AG20443 (cell line): ENCODE measurements around the gene FLYWCH1.
A peak's percentile ranks its signal among the peaks of the same experiment; 100 is the strongest.

ENCODE experiments used
- DNase-seq: peaks from one replicate; pipeline ENCODE4 v3.0.0; 2012; ENCODE audit warnings: low spot score, mixed read lengths

FLYWCH1 gene

DNA sequence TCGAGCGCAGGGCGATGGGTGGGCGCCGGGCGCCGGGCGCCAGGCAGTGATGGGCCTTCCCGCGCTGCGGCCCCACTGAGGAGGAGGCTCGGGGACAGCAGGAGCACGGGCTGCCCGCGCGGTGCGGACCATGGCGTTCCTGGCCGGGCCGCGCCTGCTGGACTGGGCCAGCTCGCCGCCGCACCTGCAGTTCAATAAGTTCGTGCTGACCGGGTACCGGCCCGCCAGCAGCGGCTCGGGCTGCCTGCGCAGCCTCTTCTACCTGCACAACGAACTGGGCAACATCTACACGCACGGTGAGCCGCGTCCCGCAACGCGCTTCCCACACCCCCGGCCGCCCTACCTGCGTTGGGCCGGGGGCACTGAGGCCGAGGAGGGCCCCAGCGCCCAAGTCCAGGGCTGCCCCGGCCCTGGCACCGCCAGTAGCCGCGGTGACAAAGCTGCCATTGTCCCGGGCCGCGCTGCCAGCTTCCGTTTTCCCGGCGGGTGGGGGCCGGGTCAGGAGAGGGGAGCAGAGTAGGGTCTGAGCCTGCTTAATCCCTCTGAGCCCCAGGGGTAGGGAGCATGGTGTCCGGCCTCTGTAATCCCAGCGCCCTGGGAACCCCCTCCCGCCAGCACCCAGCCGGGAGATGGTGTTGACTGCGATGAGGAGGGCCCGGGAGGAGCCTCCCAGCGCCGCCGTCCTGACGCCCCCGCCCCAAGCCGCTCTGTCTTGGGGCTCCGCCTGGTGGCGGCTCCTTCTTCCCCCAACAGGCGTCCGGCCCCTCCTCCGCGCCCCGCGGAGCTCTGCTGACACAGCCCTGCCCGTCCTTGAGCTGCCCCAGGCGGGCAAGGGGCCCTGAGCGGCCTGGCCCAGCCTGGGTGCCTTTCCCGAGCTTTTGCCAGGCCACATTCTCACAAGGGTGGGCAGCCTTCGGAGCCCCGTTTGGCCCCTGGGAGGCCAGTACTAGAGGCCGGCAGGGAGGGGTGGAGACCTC, 58.1 kb downstream of the FLYWCH1 start:
- DNase-seq: peak; percentile 65

DNA sequence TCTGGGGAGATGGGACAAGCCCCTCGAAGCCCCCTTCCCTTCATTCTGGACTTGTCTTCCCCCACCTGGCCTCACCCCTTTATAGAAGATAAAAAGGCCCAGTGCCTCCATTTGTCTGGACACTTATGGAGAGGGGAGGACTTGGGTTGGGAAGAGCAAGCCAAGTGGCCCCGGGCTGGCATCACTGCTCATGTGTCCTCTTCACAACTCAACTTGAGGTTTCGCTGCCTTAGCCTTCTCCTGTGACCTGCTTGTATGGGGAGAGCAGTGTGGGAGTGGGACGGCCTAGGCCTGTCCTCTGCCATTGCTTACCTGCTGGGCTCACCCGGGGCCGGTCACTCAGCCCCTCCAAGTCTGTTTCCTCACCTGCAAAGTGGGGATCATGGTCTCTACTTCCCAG, 58.8 kb downstream of the FLYWCH1 start:
- no peak for DNase-seq

DNA sequence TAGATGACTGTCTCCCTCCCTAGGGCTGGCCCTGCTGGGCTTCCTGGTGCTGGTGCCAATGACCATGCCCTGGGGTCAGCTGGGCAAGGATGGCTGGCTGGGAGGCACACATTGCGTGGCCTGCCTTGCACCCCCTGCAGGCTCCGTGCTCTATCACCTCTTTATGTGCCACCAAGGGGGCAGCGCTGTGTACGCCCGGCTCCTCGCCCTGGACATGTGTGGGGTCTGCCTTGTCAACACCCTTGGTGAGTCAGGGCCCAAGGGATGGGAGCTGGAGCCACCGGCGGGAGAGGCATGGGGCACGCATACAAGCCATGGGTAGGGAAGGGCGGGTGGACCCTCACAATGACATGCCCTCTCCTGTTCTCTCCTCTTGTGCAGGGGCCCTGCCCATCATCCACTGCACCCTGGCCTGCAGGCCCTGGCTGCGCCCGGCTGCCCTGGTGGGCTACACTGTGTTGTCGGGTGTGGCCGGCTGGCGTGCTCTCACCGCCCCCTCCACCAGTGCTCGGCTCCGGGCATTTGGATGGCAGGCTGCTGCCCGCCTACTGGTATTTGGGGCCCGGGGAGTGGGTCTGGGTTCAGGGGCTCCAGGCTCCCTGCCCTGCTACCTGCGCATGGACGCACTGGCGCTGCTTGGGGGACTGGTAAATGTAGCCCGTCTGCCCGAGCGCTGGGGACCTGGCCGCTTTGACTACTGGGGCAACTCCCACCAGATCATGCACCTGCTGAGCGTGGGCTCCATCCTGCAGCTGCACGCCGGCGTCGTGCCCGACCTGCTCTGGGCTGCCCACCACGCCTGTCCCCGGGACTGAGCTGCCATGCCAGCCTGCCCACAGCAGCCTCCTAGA, 59.6 kb downstream of the FLYWCH1 start:
- no peak for DNase-seq

DNA sequence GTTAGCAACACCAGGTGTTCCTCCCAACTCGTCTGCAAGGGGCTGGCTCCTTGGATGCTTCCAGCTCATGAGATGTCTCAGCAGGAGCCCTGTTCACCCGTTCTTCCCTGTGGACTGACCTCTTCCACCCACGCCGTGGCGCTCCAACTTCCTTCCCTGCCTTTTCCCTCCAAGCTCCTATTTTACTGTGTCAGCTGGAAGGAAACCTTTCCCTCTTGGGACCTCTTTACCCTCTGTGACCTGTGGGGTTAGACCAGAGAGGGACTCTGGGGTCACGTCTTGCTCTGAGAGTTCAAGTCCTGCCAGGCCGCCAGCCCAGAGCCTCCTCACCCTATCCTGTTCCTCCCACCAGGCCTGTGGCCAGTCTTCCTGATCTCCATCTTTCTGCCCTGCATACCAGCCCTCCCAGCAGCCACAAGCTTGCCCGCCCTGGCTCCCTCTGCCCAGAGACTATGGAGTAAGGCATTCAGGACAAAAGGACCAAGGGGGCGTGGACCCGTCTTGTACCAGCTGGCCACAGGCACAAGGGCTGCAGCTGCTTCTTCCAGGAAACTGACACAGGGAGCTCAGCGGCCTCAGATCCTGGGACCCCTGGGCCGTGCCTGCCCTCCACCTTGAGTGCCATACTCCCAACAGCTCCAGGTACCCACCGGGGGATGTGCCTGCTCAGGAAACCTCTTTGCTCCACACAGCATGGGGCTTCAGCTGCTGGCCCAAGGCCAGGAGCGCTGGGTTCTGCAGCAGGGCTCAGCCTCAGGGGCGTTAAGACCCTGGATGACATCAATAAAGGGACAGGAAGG, 60.5 kb downstream of the FLYWCH1 start:
- DNase-seq: no peak

DNA sequence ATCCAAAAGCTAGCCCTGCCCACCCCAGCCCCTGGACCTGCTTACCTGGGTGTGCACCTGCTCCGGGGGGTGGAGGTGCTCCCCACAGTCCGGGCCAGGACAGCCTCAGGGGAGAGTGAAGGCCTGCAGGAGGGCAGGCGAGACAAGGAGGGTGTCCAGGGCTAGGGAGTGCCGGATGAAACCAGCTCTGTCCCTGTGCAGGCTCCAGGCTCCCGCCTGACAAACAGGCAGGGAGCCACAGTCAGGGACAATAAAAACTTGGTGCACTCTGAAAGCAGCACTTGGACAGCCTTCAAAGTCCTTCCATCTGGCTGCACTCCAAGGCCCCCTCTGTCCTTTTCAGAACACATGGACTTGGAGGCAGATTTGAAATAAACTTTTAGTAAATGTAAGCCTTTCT, 61.4 kb downstream of the FLYWCH1 start:
- DNase-seq: no peak

DNA sequence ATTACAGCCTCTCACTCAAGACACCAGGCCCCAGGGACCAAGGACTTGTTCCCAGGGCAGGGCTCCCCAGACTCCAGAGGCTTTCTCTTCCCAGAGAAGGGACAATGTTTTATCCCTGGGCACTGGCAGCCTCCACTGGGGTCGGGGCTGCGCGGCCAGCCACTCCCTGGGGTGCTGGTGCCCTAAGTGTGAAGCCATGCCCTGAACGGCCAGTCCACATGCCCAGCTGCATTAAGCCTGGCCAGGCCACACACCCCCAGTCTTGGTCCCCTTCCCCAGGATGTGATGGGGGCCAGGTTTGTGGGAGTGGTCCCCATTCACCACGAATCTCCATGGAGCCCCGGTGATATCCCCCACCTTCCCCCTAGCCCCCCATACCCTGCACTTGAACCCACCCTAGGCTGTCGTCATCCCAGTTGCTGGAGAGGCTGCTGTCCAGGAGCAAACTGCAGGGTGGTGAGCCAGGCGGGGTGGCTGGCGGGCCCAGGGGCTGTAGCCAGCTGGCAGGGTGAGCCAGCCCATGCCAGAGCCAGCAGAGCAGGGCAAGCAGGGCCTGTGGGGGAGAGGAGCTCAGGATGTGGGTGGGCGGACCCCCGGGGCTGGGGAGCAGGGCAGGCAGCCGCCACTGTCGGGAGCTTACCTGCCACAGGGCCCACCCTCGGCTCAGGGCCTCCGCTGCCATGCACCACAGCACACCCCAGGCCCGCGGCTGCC, 62.0 kb downstream of the FLYWCH1 start:
- DNase-seq: no peak

DNA sequence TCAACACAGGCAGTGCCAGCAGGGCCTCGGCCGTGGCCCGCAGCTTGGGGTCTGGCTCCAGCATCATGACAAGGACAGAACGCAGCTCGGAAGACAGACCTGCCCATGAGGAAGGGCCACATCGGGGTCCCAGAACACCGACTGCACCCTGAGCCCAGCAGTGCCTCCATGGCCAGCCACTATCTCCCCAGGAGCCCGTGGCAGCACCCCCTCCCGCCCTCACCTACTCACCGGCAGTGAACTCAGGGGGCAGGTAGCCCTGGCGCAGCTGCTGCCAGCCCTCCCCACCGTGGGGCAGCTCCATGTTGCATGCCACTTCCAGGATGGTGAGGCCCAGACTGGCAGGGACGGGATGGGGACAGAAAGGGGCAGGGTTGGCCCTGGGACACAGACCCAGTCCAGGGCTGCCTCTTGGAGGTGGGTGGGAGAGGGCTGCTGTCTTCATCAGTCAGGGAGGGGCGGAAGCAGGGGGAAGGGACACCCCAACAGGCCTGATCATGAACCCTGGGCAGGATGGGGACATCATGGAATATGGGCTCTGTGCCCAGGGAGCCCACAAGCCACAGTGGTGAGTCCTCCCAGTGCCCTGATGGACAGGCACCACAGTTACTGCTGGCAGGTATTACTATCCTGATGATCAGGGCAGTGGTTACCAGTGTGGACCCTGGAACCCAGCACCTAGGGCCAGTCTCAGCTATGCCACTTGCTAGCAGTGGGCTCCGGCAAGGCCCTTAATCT, 62.8 kb downstream of the FLYWCH1 start:
- no peak for DNase-seq

DNA sequence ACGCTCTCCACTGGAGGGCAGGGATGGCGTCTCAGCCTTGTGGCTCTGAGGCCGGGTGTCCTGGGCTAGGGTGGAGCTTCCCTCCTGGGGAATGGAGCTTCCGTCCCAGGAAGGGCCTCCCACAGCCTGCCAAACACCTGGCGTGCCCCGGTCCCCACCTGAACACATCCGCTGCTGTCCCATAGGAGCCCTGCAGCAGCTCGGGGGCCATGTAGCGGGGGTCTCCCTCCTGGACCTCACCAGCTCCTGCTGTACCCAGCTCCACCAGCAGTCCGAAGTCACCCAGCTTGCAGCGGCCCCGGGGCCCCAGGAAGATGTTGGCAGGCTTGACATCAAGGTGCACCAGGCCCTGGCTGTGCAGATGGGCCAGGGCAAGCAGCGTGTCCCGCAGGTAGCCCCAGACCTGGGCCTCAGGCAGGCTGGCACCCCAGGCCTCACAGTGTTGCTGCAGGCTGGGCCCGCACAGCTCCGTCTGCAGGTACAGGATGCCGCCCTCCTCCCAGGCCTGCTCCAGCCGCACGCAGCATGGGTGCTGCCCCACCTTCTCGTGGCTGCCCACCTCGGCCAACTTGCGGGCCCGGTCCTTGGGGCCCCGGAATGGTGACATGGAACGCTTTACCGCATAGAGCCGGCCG, 63.5 kb downstream of the FLYWCH1 start:
- no peak for DNase-seq

DNA sequence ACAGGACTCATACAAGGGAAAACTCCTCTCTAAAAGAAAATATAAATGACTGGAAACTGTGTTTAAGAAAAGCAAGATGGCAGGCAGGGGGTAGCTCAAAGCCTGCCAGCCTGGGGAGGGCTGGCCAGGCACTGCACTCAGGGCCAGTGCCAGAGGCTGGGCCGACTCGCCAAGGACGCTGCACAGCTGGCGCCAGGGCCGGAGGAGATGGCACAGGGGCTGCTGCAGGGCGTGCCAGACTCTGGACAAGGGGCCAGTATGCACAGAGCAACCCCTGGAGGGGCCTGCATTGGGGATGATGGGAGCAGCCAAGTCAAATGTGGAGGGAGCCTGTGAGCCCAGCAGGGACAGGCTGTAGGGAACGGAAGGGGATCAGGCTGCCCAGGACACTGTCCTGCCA, 64.5 kb downstream of the FLYWCH1 start:
- DNase-seq: no peak

DNA sequence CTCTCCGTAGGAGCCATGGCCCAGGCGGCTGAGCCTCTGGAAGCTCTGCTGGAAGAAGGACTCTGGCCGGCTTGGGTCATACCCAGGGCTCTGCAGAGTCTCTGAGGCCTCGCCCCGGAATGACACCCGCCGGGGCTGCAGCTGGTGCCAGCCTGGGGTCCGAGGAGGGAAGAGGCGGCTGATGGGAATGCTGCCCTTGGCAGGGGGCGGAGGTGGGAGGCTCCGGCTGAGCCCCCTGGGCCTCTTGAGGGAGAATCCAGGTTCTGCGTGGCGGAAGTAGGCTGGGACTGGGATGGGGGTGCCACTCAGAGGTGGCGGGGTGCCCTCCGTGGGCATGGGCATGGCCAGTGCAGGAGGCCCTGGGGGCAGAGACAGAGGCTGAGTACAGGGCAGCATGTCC, 64.9 kb downstream of the FLYWCH1 start:
- no peak for DNase-seq

DNA sequence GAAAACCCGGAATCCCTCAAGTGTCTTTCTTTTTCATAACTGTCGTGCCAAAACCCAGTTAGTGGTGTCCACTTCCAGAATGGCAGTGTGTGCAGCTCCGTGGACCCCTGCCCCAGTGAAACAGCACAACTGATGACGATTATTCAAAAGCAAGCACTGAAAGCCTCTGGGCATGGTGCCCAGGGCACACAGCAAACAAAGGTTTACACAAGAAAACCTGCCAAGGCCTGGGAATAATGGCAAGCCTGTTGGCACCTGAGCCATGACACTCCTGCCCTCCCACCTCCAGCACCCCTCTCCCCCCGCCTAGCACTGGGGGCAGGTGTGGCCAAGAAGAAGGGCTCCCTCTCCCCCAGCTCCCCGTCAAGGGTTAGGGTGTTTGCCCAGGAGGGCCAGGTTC, 65.7 kb downstream of the FLYWCH1 start:
- no peak for DNase-seq

DNA sequence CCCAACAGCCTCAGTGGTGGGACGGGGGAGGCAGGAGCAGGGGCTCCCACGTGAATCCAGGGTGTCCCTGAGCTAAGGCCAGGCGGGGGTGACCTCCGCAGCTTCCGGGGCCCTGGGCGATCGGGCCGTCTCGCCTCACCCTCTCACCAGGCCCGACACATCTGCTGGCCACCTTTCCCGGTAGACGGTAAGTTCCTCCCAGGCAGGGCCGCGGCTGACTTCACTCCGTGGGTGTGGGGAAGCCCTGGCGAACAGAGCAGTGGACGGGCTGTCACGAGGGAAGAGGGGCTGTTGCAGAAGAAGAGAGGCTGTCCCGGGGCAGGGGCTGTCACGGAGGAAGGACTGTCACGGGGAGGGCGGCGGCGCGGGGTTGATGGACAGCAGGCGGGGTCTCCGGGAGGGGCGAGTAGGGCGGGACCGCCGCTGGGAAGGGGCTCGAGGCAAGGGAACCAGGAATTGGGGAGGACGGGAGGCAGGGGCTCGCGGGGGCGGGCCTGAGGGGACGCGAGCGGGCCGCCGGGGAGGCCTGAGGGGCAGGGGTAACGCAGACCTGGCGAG, 68.0 kb downstream of the FLYWCH1 start:
- peak; percentile 30 for DNase-seq

DNA sequence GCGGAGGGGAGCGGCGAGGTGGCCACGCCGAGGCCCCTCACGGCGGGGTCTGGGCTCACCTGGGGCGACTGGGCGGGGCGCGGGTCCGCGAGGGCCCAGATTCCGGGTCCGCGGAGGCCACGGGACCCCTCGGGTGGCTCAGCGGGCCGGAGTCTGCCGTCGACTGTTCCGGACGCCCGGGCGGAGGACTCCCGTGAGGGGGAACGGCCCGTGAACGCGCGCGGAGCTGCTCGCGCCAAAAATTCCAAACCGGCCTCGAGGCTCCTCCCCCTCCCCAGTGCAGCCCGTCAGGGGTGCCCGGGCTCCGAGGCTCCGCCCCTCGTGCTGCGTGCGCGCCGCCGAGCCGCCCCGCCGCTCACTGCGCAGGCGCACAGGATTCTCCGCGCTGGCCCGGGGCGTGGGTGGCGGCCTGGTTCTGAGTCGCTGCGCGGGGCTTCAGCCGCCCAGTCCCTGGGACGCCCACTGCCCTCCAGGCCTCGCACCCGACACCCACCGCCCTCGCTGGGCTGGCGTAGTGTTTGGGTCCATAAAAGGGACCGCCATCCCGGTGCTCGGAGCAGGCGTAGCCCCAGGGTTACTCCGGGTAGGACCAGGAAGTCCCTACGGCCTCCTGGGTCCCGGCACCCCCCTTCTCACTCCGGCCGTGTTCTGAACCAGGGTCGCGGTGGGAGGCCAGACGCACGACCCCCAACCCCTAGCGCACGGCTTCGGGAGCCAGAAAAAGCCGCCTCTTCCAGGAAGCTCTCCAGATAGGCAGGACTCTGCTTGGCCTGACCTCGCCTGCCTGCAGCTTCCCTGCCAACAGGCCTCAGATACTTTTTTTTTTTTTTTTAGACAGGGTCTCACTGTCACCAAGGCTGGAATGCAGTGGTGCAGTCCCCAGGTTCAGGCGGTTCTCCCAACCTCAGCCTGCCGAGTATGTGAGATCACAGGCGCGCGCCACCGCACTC, 68.8 kb downstream of the FLYWCH1 start, which contains the start of gene PKMYT1:
Gene PKMYT1, minus strand, starts transcription at position 220 of the 950 bp plus-strand sequence. CDS start 789 bp downstream, outside the sequence.
- peak; percentile 100 for DNase-seq

DNA sequence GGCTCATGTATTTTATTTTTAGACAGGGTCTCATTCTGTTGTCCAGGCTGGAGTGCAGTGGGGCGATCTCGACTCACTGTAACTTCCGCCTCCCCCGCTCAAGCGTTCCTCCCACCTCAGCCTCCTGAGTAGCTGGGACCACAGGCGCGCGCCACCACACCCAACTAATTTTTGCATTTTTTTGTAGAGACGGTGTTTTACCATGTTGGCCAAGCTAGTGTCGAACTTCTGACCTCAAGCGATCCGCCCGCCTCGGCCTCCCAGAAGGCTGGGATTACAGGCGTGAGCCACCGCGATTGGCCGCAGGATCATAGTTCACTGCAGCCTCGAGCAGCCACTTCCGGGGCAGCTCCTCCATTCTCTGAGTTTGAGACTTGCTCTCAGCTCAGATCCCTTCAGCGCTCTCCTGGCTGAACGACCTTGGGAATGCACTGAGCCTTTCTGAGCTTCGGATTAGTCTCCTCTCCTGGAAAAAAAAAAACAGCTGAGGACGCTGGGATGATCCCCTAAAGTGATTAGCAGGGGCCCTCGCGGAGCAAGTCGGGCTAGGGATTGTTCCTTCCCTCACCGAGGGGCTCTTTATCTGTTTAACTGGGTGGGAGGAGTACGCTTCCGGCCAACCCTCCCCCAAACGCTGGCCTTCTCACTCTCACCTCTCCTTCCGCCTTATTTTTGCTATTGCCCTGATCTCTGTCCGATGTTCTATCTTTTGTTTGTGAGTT, 69.6 kb downstream of the FLYWCH1 start:
- no peak for DNase-seq

DNA sequence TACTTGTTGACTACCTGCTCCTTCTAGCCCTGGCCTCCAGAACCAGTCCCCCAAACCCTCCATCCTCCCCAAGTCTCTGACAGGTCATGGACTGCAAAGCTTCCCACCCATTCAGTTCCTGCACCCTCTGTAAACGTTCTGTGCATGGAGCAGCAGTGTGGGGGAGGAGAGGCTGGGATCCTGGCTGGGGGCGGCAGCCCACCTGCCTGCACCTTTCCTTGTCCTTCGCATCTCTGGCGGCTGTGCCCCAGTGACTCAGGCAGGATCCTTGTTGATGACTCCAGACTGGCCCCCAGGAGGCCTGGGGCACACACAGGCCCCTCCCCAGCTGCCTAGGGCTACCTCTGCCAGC, 70.1 kb downstream of the FLYWCH1 start:
- DNase-seq: no peak

DNA sequence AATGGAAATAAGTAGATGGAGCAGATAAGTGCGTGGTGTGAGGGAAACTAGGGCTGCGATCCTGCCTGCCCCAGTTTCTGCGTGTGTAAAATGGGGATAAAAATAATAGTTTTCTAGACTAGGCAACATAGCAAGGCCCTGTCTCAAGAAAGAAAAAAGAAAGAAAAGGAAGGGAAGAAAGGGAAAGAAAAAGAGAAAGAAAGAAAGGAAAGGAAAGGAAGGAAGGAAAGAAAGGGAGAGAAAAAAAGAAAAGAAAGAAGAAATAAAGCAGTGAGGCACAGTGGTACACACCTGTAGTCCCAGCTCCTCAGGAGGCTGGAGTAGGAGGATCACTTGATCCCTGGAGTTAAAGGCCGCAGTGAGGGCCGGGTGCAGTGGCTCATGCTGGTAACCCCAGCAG, 70.7 kb downstream of the FLYWCH1 start:
- DNase-seq: no peak

DNA sequence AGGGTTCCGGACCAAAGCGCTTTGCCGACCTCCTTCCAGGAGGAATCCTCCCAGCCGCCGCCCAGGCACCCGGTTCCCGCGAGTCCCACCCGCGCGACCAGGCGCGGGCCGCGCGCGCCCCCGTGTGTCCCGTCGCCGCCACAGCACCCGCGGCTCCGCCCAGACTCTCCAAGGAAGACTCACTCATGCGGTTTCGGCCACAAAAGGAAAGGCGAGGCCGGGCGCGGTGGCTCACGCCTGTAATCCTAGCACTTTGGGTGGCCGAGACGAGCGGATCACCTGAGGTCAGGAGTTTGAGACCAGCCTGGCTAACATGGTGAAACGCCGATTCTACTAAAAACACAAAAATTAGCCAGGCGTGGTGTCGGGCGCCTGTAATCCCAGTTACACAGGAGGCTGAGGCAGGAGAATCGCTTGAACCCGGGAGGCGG, 72.0 kb downstream of the FLYWCH1 start:
- peak; percentile 96 for DNase-seq

DNA sequence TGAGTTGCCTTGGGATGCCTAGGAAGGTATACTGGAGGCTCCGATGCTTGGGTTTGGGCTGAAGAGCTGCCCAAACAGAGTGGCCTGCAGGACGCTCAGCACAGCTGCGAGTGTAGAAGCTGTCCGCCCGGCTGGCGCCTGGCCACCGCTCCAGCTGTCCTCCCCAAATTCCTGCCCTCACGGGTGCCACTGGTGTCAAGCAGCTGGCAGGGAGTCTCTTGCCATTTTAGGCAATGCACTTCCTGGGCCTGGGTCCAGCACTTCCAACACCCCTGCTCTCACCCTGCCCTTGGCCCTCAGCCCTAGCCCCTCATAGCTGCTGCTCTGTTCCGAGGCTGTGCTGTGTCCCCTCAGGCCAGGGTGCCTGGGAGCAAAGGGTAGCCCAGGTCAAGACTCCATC, 73.7 kb downstream of the FLYWCH1 start:
- DNase-seq: no peak
